AG08396 (cell line): ENCODE results near the gene RNF144A.
"Not testable (repeated sequence)": the region's sequence is repeated elsewhere in the genome, so short reads cannot be mapped to it uniquely, and the experiment has no call there.

Experiments
- DNase-seq: peaks from one replicate; pipeline ENCODE4 v3.0.0; 2012; ENCODE audit warnings: low spot score, mixed read lengths

The RNF144A gene

GRCh38 chr2:6917071-6917760 lies at the start of gene RNF144A:
RNF144A (plus strand) TSS chr2:6917412; CDS start chr2:6996927, 79,515 bp downstream.
- DNase-seq, result peak; percentile 93

- no peak for DNase-seq
These were observed 44.8 kb upstream of the RNF144A start for GRCh38 chr2:6872394-6872793.

- no peak for DNase-seq
These were observed 43.2 kb upstream of the RNF144A start for GRCh38 chr2:6874032-6874431.

GRCh38 chr2:6876309-6876708 lies 40.9 kb upstream of the RNF144A start:
- DNase-seq, result no peak

- DNase-seq, result peak; percentile 43
These were observed 39.6 kb upstream of the RNF144A start, which contains the start of gene RSAD2 for GRCh38 chr2:6877402-6878304. RSAD2 (plus strand) TSS chr2:6877777; CDS start chr2:6877801, 24 bp downstream.

- no peak for DNase-seq
These were observed 38.7 kb upstream of the RNF144A start for GRCh38 chr2:6878549-6878948.

GRCh38 chr2:6879011-6879410 lies 38.2 kb upstream of the RNF144A start:
- no peak for DNase-seq

- no peak for DNase-seq
These were observed 36.9 kb upstream of the RNF144A start for GRCh38 chr2:6880200-6880733.

GRCh38 chr2:6881046-6881445 lies 36.2 kb upstream of the RNF144A start:
- DNase-seq, result no peak

GRCh38 chr2:6881516-6881915 lies 35.7 kb upstream of the RNF144A start:
- DNase-seq, result no peak

- DNase-seq, result no peak
These were observed 33.6 kb upstream of the RNF144A start for GRCh38 chr2:6883448-6884122.

- DNase-seq, result no peak
These were observed 31.7 kb upstream of the RNF144A start for GRCh38 chr2:6885551-6885950.

- no peak for DNase-seq
These were observed 31.2 kb upstream of the RNF144A start for GRCh38 chr2:6885968-6886367.

- no peak for DNase-seq
These were observed 29.4 kb upstream of the RNF144A start for GRCh38 chr2:6887751-6888192.

- DNase-seq, result no peak
These were observed 28.5 kb upstream of the RNF144A start for GRCh38 chr2:6888724-6889123.

GRCh38 chr2:6893876-6894482 lies 23.2 kb upstream of the RNF144A start:
- DNase-seq, result no peak

GRCh38 chr2:6896930-6897759 lies 20.1 kb upstream of the RNF144A start:
- DNase-seq, result no peak

- DNase-seq, result not testable (repeated sequence)
These were observed 14.6 kb upstream of the RNF144A start for GRCh38 chr2:6902581-6902980.

- DNase-seq, result no peak
These were observed 11.5 kb upstream of the RNF144A start for GRCh38 chr2:6905668-6906067.

- no peak for DNase-seq
These were observed 11.0 kb upstream of the RNF144A start for GRCh38 chr2:6906165-6906741.
